ENCODE results near the gene TSHZ1. TPM values are rescaled to one million over a fixed set of nuclear protein-coding genes. Genes with fewer than 3 reads are reported as not detected.
"Not testable (repeated sequence)": the region's sequence is repeated elsewhere in the genome, so short reads cannot be mapped to it uniquely, and the experiment has no call there.

The TSHZ1 gene
- total RNA-seq, 1 donor: 13.1 TPM

- H3K4me3 ChIP-seq (ENCODE audit: low read length): no peak overlapping the region
- H3K4me1 ChIP-seq (ENCODE audit: insufficient read depth, low read length): no peaks in the 10 kb centered on the region
- no peaks in the 10 kb centered on the region for H3K9me3 ChIP-seq (ENCODE audit: low read depth, low read length)
- H3K27me3 ChIP-seq (ENCODE audit: insufficient read depth, low read length): no peaks in the 10 kb centered on the region
Observed at GRCh38 chr18:75172299-75173124, 38.1 kb upstream of the TSHZ1 start.

- no peak overlapping the region for H3K4me3 ChIP-seq (ENCODE audit: low read length)
- no peaks in the 10 kb centered on the region for H3K4me1 ChIP-seq (ENCODE audit: insufficient read depth, low read length)
- H3K9me3 ChIP-seq (ENCODE audit: low read depth, low read length): no peaks in the 10 kb centered on the region
- no peaks in the 10 kb centered on the region for H3K27me3 ChIP-seq (ENCODE audit: insufficient read depth, low read length)
Observed at GRCh38 chr18:75173125-75173432, 37.5 kb upstream of the TSHZ1 start.

GRCh38 chr18:75173738-75174137 is 36.9 kb upstream of the TSHZ1 start:
- Histone ChIP-seq H3K4me3 (ENCODE audit: low read length) (no peak overlapping the region), H3K9me3 (ENCODE audit: low read depth, low read length) (no peaks in the 10 kb centered on the region), H3K27me3 (ENCODE audit: insufficient read depth, low read length) (no peaks in the 10 kb centered on the region), H3K4me1 (ENCODE audit: insufficient read depth, low read length) (no peaks in the 10 kb centered on the region)

GRCh38 chr18:75176849-75177248 is 33.7 kb upstream of the TSHZ1 start:
- H3K27me3 ChIP-seq (ENCODE audit: insufficient read depth, low read length): no peaks in the 10 kb centered on the region

GRCh38 chr18:75178376-75178775 is 32.2 kb upstream of the TSHZ1 start:
- no peaks in the 10 kb centered on the region for H3K4me1 ChIP-seq (ENCODE audit: insufficient read depth, low read length)
- no peak overlapping the region for H3K4me3 ChIP-seq (ENCODE audit: low read length)
- no peaks in the 10 kb centered on the region for H3K27me3 ChIP-seq (ENCODE audit: insufficient read depth, low read length)
- no peaks in the 10 kb centered on the region for H3K9me3 ChIP-seq (ENCODE audit: low read depth, low read length)

More at GRCh38 chr18:75176849-75177248, 33.7 kb upstream of the TSHZ1 start:
- no peaks in the 10 kb centered on the region for H3K4me1 ChIP-seq (ENCODE audit: insufficient read depth, low read length)
- no peaks in the 10 kb centered on the region for H3K9me3 ChIP-seq (ENCODE audit: low read depth, low read length)
- H3K4me3 ChIP-seq (ENCODE audit: low read length): no peak overlapping the region

GRCh38 chr18:75179819-75180600 is 30.6 kb upstream of the TSHZ1 start:
- H3K4me3 ChIP-seq (ENCODE audit: low read length): no peak overlapping the region

GRCh38 chr18:75183524-75183923 is 27.1 kb upstream of the TSHZ1 start:
- Histone ChIP-seq H3K4me1 (ENCODE audit: insufficient read depth, low read length) (no peaks in the 10 kb centered on the region), H3K27me3 (ENCODE audit: insufficient read depth, low read length) (no peaks in the 10 kb centered on the region)

More at GRCh38 chr18:75179819-75180600, 30.6 kb upstream of the TSHZ1 start:
- Histone ChIP-seq H3K9me3 (ENCODE audit: low read depth, low read length) (no peaks in the 10 kb centered on the region), H3K27me3 (ENCODE audit: insufficient read depth, low read length) (no peaks in the 10 kb centered on the region), H3K4me1 (ENCODE audit: insufficient read depth, low read length) (no peaks in the 10 kb centered on the region)

GRCh38 chr18:75183973-75184493 is 26.6 kb upstream of the TSHZ1 start:
- Histone ChIP-seq H3K4me3 (ENCODE audit: low read length) (no peak overlapping the region), H3K9me3 (ENCODE audit: low read depth, low read length) (no peaks in the 10 kb centered on the region), H3K27me3 (ENCODE audit: insufficient read depth, low read length) (no peaks in the 10 kb centered on the region), H3K4me1 (ENCODE audit: insufficient read depth, low read length) (no peaks in the 10 kb centered on the region)

More at GRCh38 chr18:75183524-75183923, 27.1 kb upstream of the TSHZ1 start:
- H3K9me3 ChIP-seq (ENCODE audit: low read depth, low read length): no peaks in the 10 kb centered on the region
- H3K4me3 ChIP-seq (ENCODE audit: low read length): no peak overlapping the region

- Histone ChIP-seq H3K4me3 (ENCODE audit: low read length) (no peak overlapping the region), H3K4me1 (ENCODE audit: insufficient read depth, low read length) (no peaks in the 10 kb centered on the region), H3K27me3 (ENCODE audit: insufficient read depth, low read length) (no peaks in the 10 kb centered on the region), H3K9me3 (ENCODE audit: low read depth, low read length) (no peaks in the 10 kb centered on the region)
Observed at GRCh38 chr18:75185460-75185859, 25.1 kb upstream of the TSHZ1 start.

- not testable (repeated sequence) for H3K9me3 ChIP-seq (ENCODE audit: low read depth, low read length); H3K27me3 ChIP-seq (ENCODE audit: insufficient read depth, low read length); H3K4me1 ChIP-seq (ENCODE audit: insufficient read depth, low read length); H3K4me3 ChIP-seq (ENCODE audit: low read length)
Observed at GRCh38 chr18:75187702-75188101, 22.9 kb upstream of the TSHZ1 start.

- Histone ChIP-seq H3K4me3 (ENCODE audit: low read length) (no peak overlapping the region), H3K27me3 (ENCODE audit: insufficient read depth, low read length) (no peaks in the 10 kb centered on the region), H3K4me1 (ENCODE audit: insufficient read depth, low read length) (no peaks in the 10 kb centered on the region), H3K9me3 (ENCODE audit: low read depth, low read length) (no peaks in the 10 kb centered on the region)
Observed at GRCh38 chr18:75189696-75190095, 20.9 kb upstream of the TSHZ1 start.

GRCh38 chr18:75192899-75193298 is 17.7 kb upstream of the TSHZ1 start:
- H3K9me3 ChIP-seq (ENCODE audit: low read depth, low read length): no peaks in the 10 kb centered on the region
- H3K27me3 ChIP-seq (ENCODE audit: insufficient read depth, low read length): no peaks in the 10 kb centered on the region
- H3K4me1 ChIP-seq (ENCODE audit: insufficient read depth, low read length): no peaks in the 10 kb centered on the region
- no peak overlapping the region for H3K4me3 ChIP-seq (ENCODE audit: low read length)

GRCh38 chr18:75198036-75198435 is 12.6 kb upstream of the TSHZ1 start:
- Histone ChIP-seq H3K4me3 (ENCODE audit: low read length) (no peak overlapping the region), H3K27me3 (ENCODE audit: insufficient read depth, low read length) (no peaks in the 10 kb centered on the region), H3K9me3 (ENCODE audit: low read depth, low read length) (no peaks in the 10 kb centered on the region), H3K4me1 (ENCODE audit: insufficient read depth, low read length) (no peaks in the 10 kb centered on the region)

GRCh38 chr18:75199327-75199726 is 11.3 kb upstream of the TSHZ1 start:
- H3K4me1 ChIP-seq (ENCODE audit: insufficient read depth, low read length): peaks cover under 1% of the 10 kb centered on the region
- no peak overlapping the region for H3K4me3 ChIP-seq (ENCODE audit: low read length)
- no peaks in the 10 kb centered on the region for H3K9me3 ChIP-seq (ENCODE audit: low read depth, low read length)
- no peaks in the 10 kb centered on the region for H3K27me3 ChIP-seq (ENCODE audit: insufficient read depth, low read length)

- no peaks in the 10 kb centered on the region for H3K9me3 ChIP-seq (ENCODE audit: low read depth, low read length)
- H3K4me1 ChIP-seq (ENCODE audit: insufficient read depth, low read length): peaks cover 8% of the 10 kb centered on the region
- H3K27me3 ChIP-seq (ENCODE audit: insufficient read depth, low read length): peaks cover 2% of the 10 kb centered on the region
- H3K4me3 ChIP-seq (ENCODE audit: low read length): no peak overlapping the region
Observed at GRCh38 chr18:75200071-75200470, 10.5 kb upstream of the TSHZ1 start.
